ENCODE data around the gene C10orf90. TPM values are rescaled to one million over a fixed set of nuclear protein-coding genes. Genes with fewer than 3 reads are reported as not detected.

C10orf90 gene, protein sequence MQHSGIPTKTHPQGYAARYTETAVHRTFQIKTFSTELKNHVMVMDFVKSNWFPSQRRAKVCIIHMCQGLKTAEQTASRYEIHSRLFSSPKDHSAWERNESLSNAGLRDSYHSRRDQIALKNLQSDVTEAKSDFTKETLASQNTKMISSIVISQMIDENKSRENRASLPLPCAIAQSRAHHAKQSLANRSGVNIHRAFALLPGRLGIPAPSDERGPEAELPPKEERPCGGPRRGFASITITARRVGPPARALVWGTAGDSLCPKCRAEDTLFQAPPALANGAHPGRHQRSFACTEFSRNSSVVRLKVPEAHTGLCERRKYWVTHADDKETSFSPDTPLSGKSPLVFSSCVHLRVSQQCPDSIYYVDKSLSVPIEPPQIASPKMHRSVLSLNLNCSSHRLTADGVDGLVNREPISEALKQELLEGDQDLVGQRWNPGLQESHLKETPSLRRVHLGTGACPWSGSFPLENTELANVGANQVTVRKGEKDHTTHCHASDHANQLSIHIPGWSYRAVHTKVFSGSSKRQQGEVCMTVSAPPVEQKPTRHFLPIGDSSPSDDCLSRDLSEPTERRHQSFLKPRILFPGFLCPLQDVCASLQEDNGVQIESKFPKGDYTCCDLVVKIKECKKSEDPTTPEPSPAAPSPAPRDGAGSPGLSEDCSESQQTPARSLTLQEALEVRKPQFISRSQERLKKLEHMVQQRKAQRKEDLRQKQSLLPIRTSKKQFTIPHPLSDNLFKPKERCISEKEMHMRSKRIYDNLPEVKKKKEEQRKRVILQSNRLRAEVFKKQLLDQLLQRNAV
- not detected in 2 replicates for total RNA-seq

DNA sequence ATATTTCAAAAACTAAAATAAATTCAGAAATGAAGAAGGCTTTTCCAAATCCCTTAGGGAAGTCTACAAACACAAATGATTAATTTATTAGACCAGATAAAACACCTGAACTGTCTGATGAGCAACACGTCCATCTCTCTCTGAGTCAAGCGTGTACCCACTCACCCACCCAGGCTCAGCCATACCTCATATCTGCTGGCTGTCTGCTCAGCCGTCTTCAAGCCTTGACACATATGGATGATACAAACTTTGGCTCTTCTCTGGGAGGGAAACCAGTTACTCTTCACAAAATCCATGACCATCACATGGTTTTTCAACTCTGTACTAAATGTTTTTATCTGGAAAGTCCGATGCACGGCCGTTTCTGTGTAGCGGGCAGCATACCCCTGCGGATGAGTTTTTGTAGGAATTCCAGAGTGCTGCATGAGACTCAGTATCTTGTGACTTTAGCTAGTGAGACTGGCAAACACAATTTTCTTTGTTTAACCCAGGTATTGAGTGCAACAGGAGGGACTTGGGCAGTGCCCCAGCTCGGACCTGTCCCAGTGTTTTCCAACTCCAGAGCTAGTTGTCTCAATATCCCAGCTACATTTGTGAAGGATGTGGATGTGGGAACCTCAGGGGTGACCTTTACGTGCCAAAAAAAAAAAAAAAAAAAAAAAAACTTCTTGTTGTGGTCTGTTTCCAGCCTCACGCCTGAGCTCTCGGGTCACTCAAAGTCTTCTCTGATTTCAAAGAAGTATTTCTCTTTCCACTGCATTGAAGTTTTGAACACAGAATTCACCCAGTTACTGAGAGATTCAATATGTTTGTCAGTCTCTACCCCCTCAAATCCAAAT lies at the start of gene C10orf90:
Gene C10orf90, minus strand, starts transcription at position 638 of the 839 bp plus-strand sequence. Its CDS starts 213 bp downstream, at position 425.
- no peak for DNase-seq (ENCODE audit: low read depth in 2 of 2)

DNA sequence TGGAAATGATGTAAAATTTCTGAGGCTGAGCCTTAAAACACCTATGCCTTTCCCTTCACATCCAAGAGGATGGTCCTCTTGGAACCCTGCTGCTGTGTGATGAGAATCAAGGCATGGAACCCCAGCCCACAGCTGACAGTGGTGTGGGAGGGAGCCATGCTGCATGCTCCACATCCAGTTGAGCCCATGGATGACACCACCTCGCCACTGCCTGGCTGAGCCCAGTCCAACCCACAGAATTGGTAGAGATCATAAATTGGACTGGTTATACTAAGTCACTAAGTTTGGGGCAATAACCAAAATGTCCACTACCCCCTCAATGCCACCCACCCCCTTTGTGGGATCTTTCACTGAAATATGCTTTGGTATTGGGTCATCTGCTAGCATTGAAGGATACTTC lies 45.9 kb upstream of the C10orf90 start:
- no peak for DNase-seq (ENCODE audit: low read depth in 2 of 2)

DNA sequence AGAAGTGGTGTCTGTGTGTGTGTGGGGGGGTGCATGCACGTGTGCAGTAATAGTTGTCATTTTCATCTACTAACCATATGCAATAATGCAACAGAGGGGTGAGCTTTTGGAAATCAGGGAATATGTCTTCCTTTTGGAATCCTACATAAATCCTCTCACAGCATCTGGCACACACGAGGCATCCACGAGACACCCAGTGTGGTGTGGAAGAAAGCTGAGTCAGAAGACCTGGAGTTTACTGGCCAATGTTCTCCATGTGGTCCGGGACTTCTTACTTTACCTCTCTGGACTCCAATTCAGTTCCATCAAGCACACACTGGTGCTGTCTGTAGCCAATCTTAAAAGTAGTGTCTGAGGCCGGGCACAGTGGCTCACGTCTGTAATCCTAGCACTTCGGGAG lies 43.1 kb upstream of the C10orf90 start:
- DNase-seq (ENCODE audit: low read depth in 2 of 2) = no peak

DNA sequence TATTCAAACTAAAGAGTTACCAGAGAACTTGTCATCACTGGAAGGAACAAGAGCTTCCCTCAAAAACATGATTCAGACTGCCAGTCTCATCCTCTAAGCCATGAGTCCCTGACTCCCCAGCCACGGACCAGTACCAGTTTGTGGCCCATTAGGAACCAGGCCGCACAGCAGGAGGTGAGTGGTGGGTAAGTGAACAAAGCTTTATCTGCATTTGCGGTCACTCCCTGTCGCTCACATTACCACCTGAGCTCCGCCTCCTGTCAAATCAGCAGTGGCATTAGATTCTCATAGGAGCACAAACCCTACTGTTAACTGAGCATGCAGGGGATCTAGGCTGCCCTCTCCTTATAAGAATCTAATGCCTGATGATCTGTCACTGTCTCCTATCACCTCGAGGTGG lies 42.2 kb upstream of the C10orf90 start:
- no peak for DNase-seq (ENCODE audit: low read depth in 2 of 2)

DNA sequence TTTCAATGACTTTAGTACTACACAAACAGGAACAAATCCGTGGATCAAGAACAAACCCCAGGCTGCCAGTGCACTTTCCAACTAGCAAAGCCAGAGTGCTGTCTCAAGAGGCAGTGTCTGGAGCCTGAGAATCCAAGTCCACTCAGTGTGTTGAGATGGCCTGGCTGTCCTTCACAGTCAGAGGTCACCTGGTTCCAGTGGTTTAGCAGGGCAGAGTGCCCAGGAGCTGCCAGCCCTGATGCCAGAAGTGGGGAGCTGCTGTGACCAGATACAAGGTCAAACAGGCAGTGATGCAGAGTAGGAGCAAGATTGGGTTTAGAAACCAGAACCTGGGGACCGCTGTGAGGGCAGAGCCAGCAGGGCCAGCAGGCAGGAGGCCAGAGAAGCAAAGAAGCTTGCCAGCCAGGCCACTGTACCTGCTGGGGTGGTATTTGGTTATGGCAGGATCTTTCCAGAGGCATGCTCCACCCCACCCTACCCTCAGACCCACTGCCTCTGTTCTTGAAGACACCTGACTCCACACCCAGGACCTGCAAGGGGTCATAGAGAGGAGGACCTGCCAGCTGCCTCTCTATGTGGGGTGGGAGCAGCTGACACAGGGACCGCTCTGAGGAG lies 35.6 kb upstream of the C10orf90 start:
- DNase-seq (ENCODE audit: low read depth in 2 of 2) = no peak

DNA sequence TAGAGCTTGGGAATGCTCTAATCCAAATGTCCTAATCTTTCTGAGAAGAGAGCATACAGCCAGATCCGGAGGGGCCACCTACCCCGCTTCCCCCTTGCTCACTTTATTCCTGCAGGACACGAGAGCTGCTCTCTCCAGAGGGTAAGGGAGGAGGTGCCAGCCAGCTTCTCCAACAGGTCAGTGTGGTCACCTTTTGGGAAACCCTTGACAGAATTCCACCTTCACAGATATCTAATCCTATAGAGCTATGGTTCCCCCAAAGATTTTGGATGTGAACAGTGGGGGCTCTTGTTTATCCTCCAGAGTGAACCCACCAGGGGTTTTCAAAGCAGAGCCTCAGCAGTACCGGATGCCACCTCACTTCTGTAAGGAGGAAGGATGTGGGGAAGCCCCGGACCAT lies 34.6 kb upstream of the C10orf90 start:
- DNase-seq (ENCODE audit: low read depth in 2 of 2) = no peak

DNA sequence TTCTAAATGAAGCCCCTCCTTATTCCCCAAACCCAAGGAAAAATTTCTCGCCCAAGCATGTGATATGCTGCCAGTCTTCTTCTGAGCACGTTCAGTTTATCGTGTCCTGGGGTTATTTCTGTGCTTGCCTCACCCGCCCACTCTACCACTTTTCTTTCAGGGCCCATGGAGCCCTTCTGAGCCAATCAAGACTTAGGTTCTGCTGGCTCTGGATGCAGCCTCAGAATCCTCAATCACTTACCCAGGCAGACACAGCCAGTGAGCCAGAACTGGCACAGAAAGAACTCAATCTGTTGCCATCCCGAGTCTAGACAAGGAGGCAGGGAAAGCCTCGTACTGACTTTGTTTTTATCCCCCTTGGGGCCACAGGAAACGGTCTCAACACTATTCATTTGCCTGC lies 34.2 kb upstream of the C10orf90 start:
- DNase-seq (ENCODE audit: low read depth in 2 of 2) = no peak

DNA sequence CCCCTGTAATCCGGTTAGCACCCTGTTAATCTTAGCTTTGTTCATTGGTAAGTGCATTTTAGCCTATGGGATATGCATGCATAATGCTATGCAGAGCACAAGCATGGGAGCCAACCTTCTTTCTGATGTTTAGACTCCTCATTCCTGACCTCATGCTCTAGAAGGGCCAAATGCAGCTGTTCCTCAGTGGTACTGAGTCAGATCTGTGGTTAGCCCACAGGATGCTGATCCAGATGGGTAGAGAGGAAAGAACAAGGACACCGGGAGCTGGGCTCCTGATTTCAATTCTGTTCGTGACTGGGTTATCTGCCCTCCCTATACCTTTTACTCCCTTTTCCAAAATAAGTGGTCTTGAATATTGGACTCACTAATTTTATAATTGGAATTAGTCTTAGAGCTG lies 31.7 kb upstream of the C10orf90 start:
- DNase-seq (ENCODE audit: low read depth in 2 of 2) = no peak

DNA sequence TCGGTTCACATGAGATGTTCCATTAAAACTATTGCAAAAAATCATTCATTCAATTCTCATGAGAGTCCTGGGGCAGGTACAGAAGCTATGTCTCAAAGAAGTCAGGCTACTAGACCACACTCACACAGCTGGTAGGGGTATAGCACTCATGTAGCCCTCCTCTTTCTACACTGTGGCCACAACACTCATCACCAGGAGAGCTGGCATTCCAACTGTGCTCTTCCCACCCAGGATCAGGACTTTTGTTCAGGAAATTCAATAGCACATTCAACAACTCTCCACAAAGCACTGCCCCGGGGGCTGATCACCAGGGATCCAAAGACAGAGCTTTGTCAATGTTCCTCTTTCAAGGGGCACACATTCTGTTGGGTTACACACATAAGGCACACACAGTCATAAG lies 31.0 kb upstream of the C10orf90 start:
- no peak for DNase-seq (ENCODE audit: low read depth in 2 of 2)

DNA sequence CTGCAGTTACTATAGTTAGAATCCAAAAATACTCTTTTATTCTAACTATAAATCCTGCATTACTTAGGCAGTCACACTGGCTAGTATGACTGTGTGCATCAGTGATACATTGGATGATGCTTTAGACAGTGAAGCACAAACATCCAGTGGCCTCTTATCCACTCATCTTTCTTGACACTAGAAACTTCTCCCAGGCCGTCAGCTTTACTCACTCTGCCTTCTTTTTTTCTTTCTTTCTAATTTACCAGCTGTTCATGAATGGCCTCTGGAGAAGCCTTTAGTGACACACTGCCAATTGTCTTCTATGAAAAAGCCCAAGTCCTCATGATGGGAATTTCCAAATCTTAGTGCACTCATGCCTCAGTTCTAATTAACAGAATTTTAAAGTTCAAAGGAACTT lies 26.2 kb upstream of the C10orf90 start:
- no peak for DNase-seq (ENCODE audit: low read depth in 2 of 2)

DNA sequence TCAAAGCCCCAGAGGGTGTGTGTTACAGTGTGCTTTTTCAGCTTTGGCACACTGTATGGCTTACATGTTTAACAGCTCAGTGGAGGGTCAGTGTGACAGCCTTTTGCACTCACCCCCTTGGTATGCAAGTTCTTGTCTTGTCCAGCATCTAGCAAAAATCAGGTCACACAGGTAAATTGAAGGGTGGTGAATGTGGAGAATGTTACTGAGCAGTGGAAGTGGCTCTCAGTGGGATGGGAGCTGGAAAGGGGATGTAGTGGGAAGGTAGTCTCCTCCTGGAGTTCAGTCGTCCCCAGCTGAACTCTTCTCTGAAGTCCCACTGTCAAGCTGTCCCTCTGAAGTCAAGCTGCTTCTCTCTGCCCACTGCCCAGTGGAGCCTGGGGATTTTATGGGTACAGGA lies 21.0 kb upstream of the C10orf90 start:
- DNase-seq (ENCODE audit: low read depth in 2 of 2) = no peak

DNA sequence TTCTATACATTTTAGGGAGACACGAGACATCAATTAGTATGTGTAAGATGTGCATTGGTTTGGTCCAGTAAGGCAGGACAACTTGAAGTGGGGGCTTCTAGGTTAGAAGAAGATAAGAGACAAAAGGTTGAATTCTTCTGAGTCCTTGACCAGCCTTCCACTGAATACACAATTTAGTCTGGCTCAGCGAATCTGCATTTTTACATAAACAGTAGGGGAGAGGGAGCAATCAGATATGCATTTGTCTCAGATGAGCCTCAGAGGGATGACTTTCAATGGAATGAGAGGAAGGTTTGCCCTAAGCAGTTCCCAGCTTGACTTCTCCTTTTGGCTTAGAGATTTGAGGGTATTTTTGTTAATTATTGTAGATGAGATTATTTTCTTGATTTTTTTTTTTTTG lies 20.0 kb upstream of the C10orf90 start:
- DNase-seq (ENCODE audit: low read depth in 2 of 2) = no peak

DNA sequence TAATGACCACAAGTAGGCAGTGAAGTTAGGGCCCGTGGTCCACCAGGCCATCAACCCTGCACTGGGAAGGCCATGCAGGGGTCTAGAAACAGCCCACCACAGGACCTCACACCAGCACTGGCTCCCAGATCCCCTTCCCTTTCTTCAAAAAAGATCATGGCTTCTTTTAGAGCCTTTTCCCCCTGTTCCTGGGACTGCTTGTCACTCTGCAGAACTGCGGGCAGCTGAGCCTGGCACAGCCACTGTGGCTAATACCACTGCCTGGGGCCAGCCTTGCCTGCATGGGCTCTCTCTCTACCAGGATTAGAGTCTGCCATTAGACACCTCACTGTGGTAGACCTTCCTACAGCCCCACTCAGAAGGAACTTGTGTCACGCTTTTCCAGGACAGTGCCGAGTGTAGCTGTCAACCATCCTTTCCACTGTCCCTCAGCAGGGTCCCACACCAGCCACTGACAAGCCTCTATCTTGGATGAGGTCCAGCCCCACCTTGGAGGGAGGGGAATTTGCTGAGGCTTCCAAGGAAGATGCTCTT lies 19.0 kb upstream of the C10orf90 start:
- no peak for DNase-seq (ENCODE audit: low read depth in 2 of 2)

DNA sequence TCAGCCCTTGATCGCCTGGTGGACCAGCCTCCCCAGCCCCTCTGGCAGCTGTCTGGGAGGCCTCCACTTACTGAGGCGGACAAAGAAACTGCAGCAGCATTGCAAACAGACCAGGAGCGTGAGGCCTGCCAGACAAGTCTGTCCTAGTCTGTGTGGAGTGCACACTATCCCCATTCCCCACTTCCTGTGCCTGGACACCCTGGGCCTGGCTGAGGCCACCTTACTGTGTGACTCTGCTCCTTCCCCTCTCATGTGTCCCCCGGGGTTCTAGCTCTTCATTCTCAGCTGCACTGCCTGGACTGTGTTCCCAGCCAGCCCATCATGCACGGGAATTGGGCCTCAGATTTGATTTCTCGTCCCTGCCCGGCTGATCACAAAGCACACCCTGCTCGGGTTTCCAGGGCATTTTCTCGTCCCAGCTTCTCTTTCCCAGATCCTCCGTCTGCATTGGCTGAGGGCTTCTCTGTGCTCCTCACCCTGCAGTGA lies 16.7 kb upstream of the C10orf90 start:
- DNase-seq (ENCODE audit: low read depth in 2 of 2) = no peak

DNA sequence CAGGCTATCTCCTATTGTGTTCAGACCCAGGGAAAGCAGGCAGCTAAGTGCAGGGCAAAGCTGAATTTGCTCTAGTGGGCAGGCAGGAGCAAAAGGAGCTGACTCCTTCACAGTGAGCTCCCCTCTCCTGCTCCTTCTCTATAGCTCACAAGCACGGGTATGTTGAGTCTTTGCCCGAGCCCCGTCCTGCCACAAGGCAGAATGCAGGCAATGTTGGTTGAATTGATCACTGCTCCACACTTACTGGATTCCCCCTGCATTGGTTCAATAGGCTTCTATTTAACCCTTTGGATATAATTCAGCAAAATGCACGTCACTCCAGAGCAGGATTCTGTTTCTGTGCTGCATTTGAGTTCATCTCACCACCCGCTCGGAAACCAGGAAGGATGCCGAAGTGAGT lies 16.2 kb upstream of the C10orf90 start:
- no peak for DNase-seq (ENCODE audit: low read depth in 2 of 2)

DNA sequence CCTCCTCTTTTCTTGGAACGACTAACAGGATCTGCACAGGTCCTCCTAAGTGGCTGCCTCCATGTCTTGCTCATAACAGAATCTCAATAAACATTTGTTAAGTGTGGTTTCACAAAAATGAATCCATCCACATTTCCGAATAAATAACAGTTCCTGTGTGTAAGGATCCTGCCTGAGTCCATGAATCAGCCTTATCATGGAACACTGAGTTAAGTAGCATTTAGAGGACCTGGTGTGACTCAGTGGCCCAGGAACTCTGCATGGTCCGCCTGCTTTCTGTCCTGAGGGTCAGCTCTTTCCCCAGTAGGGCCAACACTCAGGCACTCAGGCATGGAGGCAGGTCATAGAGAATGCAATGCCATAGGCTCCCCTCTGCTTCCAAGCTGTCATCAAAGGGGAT lies 15.8 kb upstream of the C10orf90 start:
- no peak for DNase-seq (ENCODE audit: low read depth in 2 of 2)

DNA sequence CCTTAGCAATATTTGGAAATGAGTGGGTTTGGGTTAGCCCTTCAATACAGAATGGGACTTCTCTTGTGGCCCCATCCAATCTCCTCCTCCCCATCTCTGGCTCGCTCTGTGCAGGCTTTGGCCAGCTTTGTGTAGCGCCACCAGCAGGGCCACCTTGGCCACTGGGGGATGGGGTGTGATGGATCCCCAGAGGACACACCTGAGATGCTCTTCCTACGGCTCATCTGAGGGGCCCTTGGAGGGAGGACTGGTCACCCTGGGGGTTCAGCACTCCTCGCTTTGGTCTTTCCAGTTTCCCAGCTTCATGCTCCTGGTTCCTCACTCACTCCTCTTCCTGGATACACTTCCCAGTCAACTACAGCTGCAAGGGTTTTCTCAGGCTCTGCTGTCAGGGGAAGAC lies 15.3 kb upstream of the C10orf90 start:
- no peak for DNase-seq (ENCODE audit: low read depth in 2 of 2)

DNA sequence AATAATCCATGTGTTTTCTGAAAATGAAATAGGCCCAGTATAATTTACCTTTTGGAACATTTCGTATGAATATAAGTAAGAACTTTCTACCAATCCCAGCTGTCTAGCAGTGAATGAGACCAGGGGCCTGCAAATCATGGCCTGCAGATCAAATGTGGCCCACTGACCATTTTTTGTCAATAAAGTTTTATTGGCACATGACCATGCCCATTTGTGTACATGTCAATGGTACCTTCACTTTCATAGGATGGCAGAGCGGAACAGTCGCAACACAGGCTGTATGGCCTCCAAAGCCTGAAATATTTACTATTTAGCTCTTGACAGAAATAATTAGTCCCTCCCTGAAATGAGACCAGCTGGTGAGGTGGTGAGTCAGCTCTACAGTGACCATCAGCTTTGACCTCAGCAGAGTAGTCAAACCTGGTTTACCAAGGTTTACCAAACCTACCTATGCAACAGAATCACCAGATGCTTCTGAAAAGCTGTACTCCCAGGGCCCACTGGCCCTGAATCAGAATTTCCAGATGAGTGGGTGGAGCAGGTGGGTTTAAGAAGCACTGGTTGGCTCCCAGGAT lies 13.8 kb upstream of the C10orf90 start:
- no peak for DNase-seq (ENCODE audit: low read depth in 2 of 2)

DNA sequence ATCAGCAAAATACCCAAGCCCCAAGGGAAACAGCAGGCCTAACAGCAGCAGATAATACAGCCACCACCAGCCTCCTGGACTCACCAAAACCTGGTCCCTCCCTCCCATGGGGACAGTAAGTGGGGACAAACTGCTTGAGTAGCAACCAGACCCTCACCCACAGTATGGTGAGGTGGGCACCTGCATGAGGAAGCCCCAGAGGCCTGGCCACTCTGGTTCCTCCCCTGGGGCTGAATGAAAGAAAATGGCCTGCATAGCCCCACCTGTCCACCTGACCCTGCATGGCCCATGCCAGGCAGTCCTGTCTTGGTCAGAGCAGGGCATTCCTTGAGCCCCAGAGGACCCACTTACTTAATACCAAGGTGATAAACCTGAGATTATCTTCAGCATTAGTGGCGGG lies 13.0 kb upstream of the C10orf90 start:
- DNase-seq (ENCODE audit: low read depth in 2 of 2) = no peak

DNA sequence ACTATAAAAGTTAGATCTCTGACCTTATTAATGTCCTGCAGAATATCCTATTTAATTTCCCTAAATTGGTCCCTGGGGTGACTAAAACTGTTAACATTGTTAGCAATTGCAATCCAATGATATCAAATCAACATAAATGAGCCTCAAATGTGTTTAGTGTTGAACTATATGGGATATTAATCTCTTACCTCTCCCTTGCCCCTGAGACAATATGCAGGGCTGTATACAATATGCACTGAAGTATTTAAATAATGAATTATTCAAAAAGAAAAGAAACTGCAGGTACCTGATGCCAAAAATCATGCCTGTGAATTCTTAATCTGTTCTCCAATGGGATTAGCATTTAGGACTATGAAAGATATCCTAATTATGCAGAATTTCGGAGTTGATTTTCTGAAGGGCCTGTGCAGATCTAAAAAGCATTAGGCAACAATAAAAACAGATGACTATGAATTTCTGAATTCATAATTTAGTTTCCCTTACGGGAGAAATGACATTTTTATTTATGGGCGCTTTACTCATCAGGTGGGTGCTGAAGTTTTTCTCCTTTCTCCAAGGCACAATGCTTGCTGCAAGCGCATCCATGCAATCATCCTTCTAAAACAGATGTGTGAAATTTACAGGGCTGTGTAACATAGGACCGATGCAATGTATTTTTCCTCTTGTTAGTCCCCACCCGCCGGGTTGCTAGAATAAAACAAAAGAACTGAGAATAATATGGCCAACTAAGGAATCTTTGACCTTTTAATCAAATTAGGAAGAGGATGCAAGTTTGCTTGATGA lies 5.4 kb upstream of the C10orf90 start:
- DNase-seq (ENCODE audit: low read depth in 2 of 2) = no peak

Data from dermis microvascular lymphatic vessel endothelial cell (primary cell).